Stomach smooth muscle (tissue), 2 donors: ENCODE results near the gene PXT1.

ENCODE experiments used
- H3K27ac ChIP-seq: one replicate; pipeline ENCODE4 v1.7.0; 2013; ENCODE audit warnings: mild to moderate bottlenecking, low read length, inconsistent platforms
- H3K27me3 ChIP-seq, 2 donors: one replicate each; pipeline ENCODE4 v1.7.0; 2013; ENCODE audit warnings: low read length in 2 of 2; ENCODE audit not compliant: insufficient read depth in 2 of 2, control insufficient read depth in 1 of 2
- H3K36me3 ChIP-seq, 2 donors: one replicate each; pipeline ENCODE4 v1.7.0; 2013; ENCODE audit warnings: low read length in 2 of 2; ENCODE audit not compliant: control insufficient read depth in 2 of 2, insufficient read depth in 2 of 2
- H3K4me1 ChIP-seq: one replicate; pipeline ENCODE4 v1.7.0; 2013; ENCODE audit warnings: low read length; ENCODE audit not compliant: control insufficient read depth, insufficient read depth
- H3K4me3 ChIP-seq, 2 donors: one replicate each; pipeline ENCODE4 v1.7.0; 2013; ENCODE audit warnings: low read length in 2 of 2
- H3K9ac ChIP-seq, 2 donors: one replicate each; pipeline ENCODE4 v1.7.0; 2013; ENCODE audit warnings: low read length in 2 of 2, mild to moderate bottlenecking in 1 of 2
- H3K9me3 ChIP-seq, 2 donors: one replicate each; pipeline ENCODE4 v1.7.0; 2013; ENCODE audit warnings: low read length in 2 of 2; ENCODE audit not compliant: control insufficient read depth in 2 of 2
- donor health status: healthy.
- donor health status: Pancreatic carcinoma.

The PXT1 gene

GRCh38 chr6:36345681-36346466 lies 96.8 kb downstream of the PXT1 start:
- peaks cover 5% of the 10 kb centered on the region for H3K4me1 ChIP-seq
- H3K27me3 ChIP-seq = peaks cover 0 to 2% of the 10 kb centered on the region in 2 donors
- no peak overlapping the region for H3K27ac ChIP-seq
- H3K4me3 ChIP-seq = no peak overlapping the region
- no peaks in the 10 kb centered on the region for H3K9me3 ChIP-seq
- H3K36me3 ChIP-seq = no peaks in the 10 kb centered on the region
- H3K9ac ChIP-seq = no peak overlapping the region

GRCh38 chr6:36343109-36343680 lies 99.5 kb downstream of the PXT1 start:
- no peak overlapping the region for H3K9ac ChIP-seq
- H3K4me3 ChIP-seq = no peak overlapping the region
- H3K36me3 ChIP-seq = no peaks in the 10 kb centered on the region
- H3K27me3 ChIP-seq = peaks cover 0 to 4% of the 10 kb centered on the region in 2 donors
- no peak overlapping the region for H3K27ac ChIP-seq
- H3K4me1 ChIP-seq = peaks cover 9% of the 10 kb centered on the region
- H3K9me3 ChIP-seq = no peaks in the 10 kb centered on the region

GRCh38 chr6:36340618-36341454 lies 101.8 kb downstream of the PXT1 start:
- Histone ChIP-seq H3K4me1 (peaks cover 9% of the 10 kb centered on the region), H3K36me3 (no peaks in the 10 kb centered on the region), H3K27ac (no peak overlapping the region), H3K9ac (peak overlapping the region in 1 of 2 donors; percentile 62), H3K4me3 (peak overlapping the region; percentile 13 to 66), H3K27me3 (peaks cover 4 to 8% of the 10 kb centered on the region in 2 donors), H3K9me3 (no peaks in the 10 kb centered on the region)
